PC-3 (cell line): ENCODE measurements around the gene ACO2. TPM values are rescaled to one million over a fixed set of nuclear protein-coding genes. Genes with fewer than 3 reads are reported as not detected.

ENCODE experiments used
- ATAC-seq: fragments of 200-7000 bp; cut with Tn5 transposase; 2 replicates; pipeline ENCODE4 v1.9.1; 2020; ENCODE audit warnings: mild to moderate bottlenecking, moderate library complexity
- BruUV-seq: library from RNA; stranded (reverse); fragments of 400-500 nt; replicated peaks from 2 replicates; lab custom pipeline; 2021; lab: Mats Ljungman, UMichigan
- CTCF ChIA-PET: fragments of 300-600 bp; sonication (Branson Sonifier 250); formaldehyde crosslinking; loops from one replicate; lab custom pipeline; 2022; ENCODE audit warnings: antibody characterized with exemption; lab: Charles Lee
- POLR2A ChIA-PET: fragments of 300-600 bp; sonication (Branson Sonifier 250); formaldehyde crosslinking; loops from one replicate; lab custom pipeline; 2022; ENCODE audit warnings: antibody characterized with exemption; ENCODE audit not compliant: unreplicated experiment; lab: Charles Lee
- DNase-seq: peaks from one replicate; pipeline ENCODE4 v3.0.0-alpha.2; 2015
- H2AFZ ChIP-seq: fragments of 300-600 bp; sonication (generic); 2 replicates; pipeline ENCODE4 v1.6.0; 2016; ENCODE audit warnings: antibody characterized with exemption, low read length
- H3F3A ChIP-seq: fragments of 300-600 bp; sonication (generic); one replicate; pipeline ENCODE4 v1.6.0; 2017; ENCODE audit warnings: antibody characterized with exemption, low read length, control low read depth, mild to moderate bottlenecking; ENCODE audit not compliant: unreplicated experiment
- H3K27ac ChIP-seq: fragments of 300-600 bp; sonication (generic); 2 replicates; pipeline ENCODE4 v1.5.1; 2016; ENCODE audit warnings: mild to moderate bottlenecking, low read length
- H3K27me3 ChIP-seq: fragments of 300-600 bp; sonication (generic); 2 replicates; pipeline ENCODE4 v1.6.1; 2016; ENCODE audit warnings: low read length, mixed read lengths
- H3K36me3 ChIP-seq: fragments of 300-600 bp; sonication (generic); 2 replicates; pipeline ENCODE4 v1.6.1; 2016; ENCODE audit warnings: low read depth, mixed run types, low read length, mixed read lengths
- H3K4me1 ChIP-seq: fragments of 300-600 bp; sonication (generic); 2 replicates; pipeline ENCODE4 v1.5.1; 2016; ENCODE audit warnings: low read length; ENCODE audit not compliant: insufficient read depth
- H3K4me2 ChIP-seq: fragments of 300-600 bp; sonication (generic); 2 replicates; pipeline ENCODE4 v1.6.0; 2016; ENCODE audit warnings: low read length
- H3K4me3 ChIP-seq: fragments of 300-600 bp; sonication (generic); 2 replicates; pipeline ENCODE4 v1.5.1; 2016; ENCODE audit warnings: mild to moderate bottlenecking, low read length, mixed read lengths
- H3K79me2 ChIP-seq: fragments of 300-600 bp; sonication (generic); 2 replicates; pipeline ENCODE4 v1.6.1; 2017; ENCODE audit warnings: low read length, mixed read lengths
- H3K9ac ChIP-seq: fragments of 300-600 bp; sonication (generic); 2 replicates; pipeline ENCODE4 v1.6.0; 2016; ENCODE audit warnings: mild to moderate bottlenecking, low read length
- H3K9me2 ChIP-seq: fragments of 300-600 bp; sonication (generic); replicated peaks from 2 replicates; pipeline ENCODE4 v1.6.1; 2016; ENCODE audit warnings: mixed run types, low read length, mixed read lengths
- H3K9me3 ChIP-seq: fragments of 300-600 bp; sonication (generic); 2 replicates; pipeline ENCODE4 v1.6.1; 2016; ENCODE audit warnings: low read length, mixed read lengths
- H4K20me1 ChIP-seq: fragments of 300-600 bp; sonication (generic); 2 replicates; pipeline ENCODE4 v1.6.1; 2016; ENCODE audit warnings: low read length, mixed read lengths
- CTCF ChIP-seq: fragments of 300-600 bp; sonication (generic); conservative IDR thresholded peaks from 2 replicates; pipeline ENCODE4 v1.5.1; 2017; ENCODE audit warnings: antibody characterized with exemption, low read depth, mild to moderate bottlenecking, low read length
- EZH2 ChIP-seq: fragments of 300-600 bp; sonication (generic); IDR thresholded peaks from one replicate; pipeline ENCODE4 v1.6.1; 2017; ENCODE audit warnings: antibody characterized with exemption, mild to moderate bottlenecking, low read length; ENCODE audit not compliant: unreplicated experiment
- EZH2phosphoT487 ChIP-seq: fragments of 300-600 bp; sonication (generic); IDR thresholded peaks from 2 replicates; pipeline ENCODE4 v1.6.1; 2018; ENCODE audit warnings: mild to moderate bottlenecking, antibody characterized with exemption, low read length, borderline replicate concordance
- intact Hi-C: fragments of 100-400 bp; cut with micrococcal nuclease; formaldehyde crosslinking; loops from 2 replicates; pipeline ENCODE4 v1.9.0; 2023
- total RNA-seq: library from RNA; depleted of rRNA; stranded (reverse); fragments of >200 nt; gene quantifications from 2 replicates; pipeline ENCODE4 v1.2.3, GENCODE V29; 2014

The ACO2 gene
- total RNA-seq, 1 experiment from 2014 or later = 130 TPM

GRCh38 chr22:41505511-41506220, 36.7 kb downstream of the ACO2 start:
- Histone ChIP-seq H3F3A (no peaks in the 10 kb centered on the region), H3K4me2 (no peak overlapping the region), H3K79me2 (0 out of 2 replicates have a peak, but pooled peaks cover 12% of the 10 kb centered on the region), H3K27ac (no peak overlapping the region), H3K36me3 (peaks cover 5% of the 10 kb centered on the region), H3K4me1 (no peaks in the 10 kb centered on the region), H4K20me1 (no peaks in the 10 kb centered on the region), H3K9ac (no peak overlapping the region), H3K27me3 (no peaks in the 10 kb centered on the region), H2AFZ (no peak overlapping the region), H3K9me2 (no peaks in the 10 kb centered on the region), H3K9me3 (no peaks in the 10 kb centered on the region), H3K4me3 (no peak overlapping the region)
- no peak for ATAC-seq
- DNase-seq = no peak
- POLR2A ChIA-PET = no interaction called here
- intact Hi-C loops = no loop called here
- CTCF ChIA-PET = no interaction called here
- TF ChIP-seq EZH2 (no peak), CTCF (no peak), EZH2phosphoT487 (no peak)
- no TSS peak for BruUV-seq

- no peak for DNase-seq
- Histone ChIP-seq H3K36me3 (peaks cover 8% of the 10 kb centered on the region), H3K9me3 (no peaks in the 10 kb centered on the region), H3K27ac (no peak overlapping the region), H3F3A (no peaks in the 10 kb centered on the region), H4K20me1 (no peaks in the 10 kb centered on the region), H3K27me3 (no peaks in the 10 kb centered on the region), H3K4me3 (no peak overlapping the region), H3K4me1 (peaks cover 5% of the 10 kb centered on the region), H3K9ac (no peak overlapping the region), H2AFZ (no peak overlapping the region), H3K4me2 (no peak overlapping the region), H3K79me2 (0 out of 2 replicates have a peak, but pooled peaks cover 6% of the 10 kb centered on the region), H3K9me2 (no peaks in the 10 kb centered on the region)
- CTCF ChIA-PET = no interaction called here
- intact Hi-C loops = no loop called here
- BruUV-seq = no TSS peak
- POLR2A ChIA-PET = no interaction called here
- TF ChIP-seq EZH2 (no peak), CTCF (no peak), EZH2phosphoT487 (no peak)
- no peak for ATAC-seq
Observed at GRCh38 chr22:41507330-41508063, 38.6 kb downstream of the ACO2 start.

GRCh38 chr22:41508770-41509170, 39.9 kb downstream of the ACO2 start:
- H2AFZ ChIP-seq = no peak overlapping the region
- H3F3A ChIP-seq = no peaks in the 10 kb centered on the region
- H3K4me3 ChIP-seq = no peak overlapping the region
- no peak overlapping the region for H3K4me2 ChIP-seq
- H3K27ac ChIP-seq = no peak overlapping the region
- peaks cover 11% of the 10 kb centered on the region; the same call in 1 of the 2 replicates for H3K79me2 ChIP-seq
- no peaks in the 10 kb centered on the region for H3K27me3 ChIP-seq
- peaks cover 11% of the 10 kb centered on the region for H3K36me3 ChIP-seq
- H3K4me1 ChIP-seq = peaks cover 14% of the 10 kb centered on the region
- ChIA-PET POLR2A (no interaction called here), CTCF (no interaction called here)
- DNase-seq (no peak), ATAC-seq (no peak)
- H3K9me3 ChIP-seq = no peaks in the 10 kb centered on the region
- no TSS peak for BruUV-seq
- TF ChIP-seq EZH2phosphoT487 = no peak
- TF ChIP-seq EZH2 = no peak
- TF ChIP-seq CTCF = no peak
- no peaks in the 10 kb centered on the region for H3K9me2 ChIP-seq
- intact Hi-C loops = no loop called here
- no peak overlapping the region for H3K9ac ChIP-seq
- H4K20me1 ChIP-seq = no peaks in the 10 kb centered on the region
